Measurements from ENCODE around the gene NPBWR2. TPM values are rescaled to one million over a fixed set of nuclear protein-coding genes. Genes with fewer than 3 reads are reported as not detected.

NPBWR2 gene
- total RNA-seq, 1 experiment from 2014 or later: not detected

DNA sequence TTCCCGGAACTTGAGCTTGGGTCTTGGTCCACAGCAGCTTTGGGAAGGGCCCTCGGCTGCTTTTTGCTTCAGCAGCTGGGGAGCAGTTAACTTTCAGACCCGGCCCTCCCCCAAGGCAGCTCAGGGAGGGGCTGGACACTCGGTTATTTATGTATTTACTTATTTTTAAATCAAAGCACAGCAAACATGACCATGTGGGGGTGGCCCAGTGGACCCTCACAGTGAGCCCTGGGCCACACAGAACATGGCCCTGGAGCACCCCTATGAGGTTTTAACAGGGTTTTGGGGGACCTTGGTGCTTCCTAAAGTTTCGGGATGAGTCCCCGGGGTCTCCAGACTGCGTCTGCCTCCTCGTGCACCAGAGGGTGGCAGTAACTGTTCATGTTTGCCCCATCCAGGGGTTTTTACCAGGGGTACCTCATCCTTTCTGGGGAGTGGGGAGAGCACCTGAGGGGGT is 26.6 kb upstream of the NPBWR2 start:
- ChIA-PET CTCF (interaction anchor here (0.6 kb wide), 1 partner anchor 50 kb away, joined by 3 read pairs; no protein-coding TSS in a partner anchor), POLR2A (no interaction called here)
- peak; percentile 52 for DNase-seq (ENCODE audit: low spot score)

DNA sequence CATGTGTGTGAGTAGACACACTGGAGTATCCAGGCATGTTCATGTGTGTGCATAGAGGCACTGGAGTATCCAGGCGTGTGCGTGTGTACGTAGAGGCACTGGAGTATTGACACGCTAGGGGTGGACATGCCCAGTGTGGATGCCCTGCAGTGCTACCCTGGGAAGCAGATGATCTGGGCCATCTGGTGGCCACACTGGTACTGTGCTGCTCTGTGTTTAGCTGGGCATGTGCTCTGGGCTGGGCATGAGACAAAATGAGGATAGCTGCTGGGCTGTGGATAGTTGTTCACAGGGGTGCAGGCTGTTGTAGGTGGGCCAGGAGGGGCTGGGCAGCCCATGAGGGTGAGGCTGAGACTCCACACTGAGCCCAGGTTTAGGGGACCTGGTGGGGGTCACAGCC is 24.0 kb upstream of the NPBWR2 start:
- POLR2A ChIA-PET: no interaction called here
- TF ChIP-seq, protein P1, sequence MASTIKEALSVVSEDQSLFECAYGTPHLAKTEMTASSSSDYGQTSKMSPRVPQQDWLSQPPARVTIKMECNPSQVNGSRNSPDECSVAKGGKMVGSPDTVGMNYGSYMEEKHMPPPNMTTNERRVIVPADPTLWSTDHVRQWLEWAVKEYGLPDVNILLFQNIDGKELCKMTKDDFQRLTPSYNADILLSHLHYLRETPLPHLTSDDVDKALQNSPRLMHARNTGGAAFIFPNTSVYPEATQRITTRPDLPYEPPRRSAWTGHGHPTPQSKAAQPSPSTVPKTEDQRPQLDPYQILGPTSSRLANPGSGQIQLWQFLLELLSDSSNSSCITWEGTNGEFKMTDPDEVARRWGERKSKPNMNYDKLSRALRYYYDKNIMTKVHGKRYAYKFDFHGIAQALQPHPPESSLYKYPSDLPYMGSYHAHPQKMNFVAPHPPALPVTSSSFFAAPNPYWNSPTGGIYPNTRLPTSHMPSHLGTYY (CRISPR knock-in tag; IDR thresholded peaks at IDR 0.05): no peak
- TF ChIP-seq ZNF121 (CRISPR knock-in tag; IDR thresholded peaks at IDR 0.05): no peak
- no peak for TF ChIP-seq ZNF219 (CRISPR knock-in tag; IDR thresholded peaks at IDR 0.05; ENCODE audit: borderline replicate concordance)
- TF ChIP-seq TCF7 (CRISPR knock-in tag; IDR thresholded peaks at IDR 0.05; ENCODE audit: low read depth): no peak
- TF ChIP-seq GRHL2 (CRISPR knock-in tag; IDR thresholded peaks at IDR 0.05; ENCODE audit: insufficient replicate concordance, severe bottlenecking): no peak
- TF ChIP-seq FOXK1 (CRISPR knock-in tag; IDR thresholded peaks at IDR 0.05): no peak
- TF ChIP-seq, protein P2, sequence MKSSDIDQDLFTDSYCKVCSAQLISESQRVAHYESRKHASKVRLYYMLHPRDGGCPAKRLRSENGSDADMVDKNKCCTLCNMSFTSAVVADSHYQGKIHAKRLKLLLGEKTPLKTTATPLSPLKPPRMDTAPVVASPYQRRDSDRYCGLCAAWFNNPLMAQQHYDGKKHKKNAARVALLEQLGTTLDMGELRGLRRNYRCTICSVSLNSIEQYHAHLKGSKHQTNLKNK (CRISPR knock-in tag; IDR thresholded peaks at IDR 0.05): no peak
- CTCF ChIA-PET: interaction anchor here (0.5 to 1.0 kb wide), 5 partner anchors 10 to 92 kb away, joined by 3 to 5 read pairs (median 4); partner anchors contain the start of gene RGS19
- peak; percentile 47 for ATAC-seq
- Mint-ChIP-seq H3K27me3 (ENCODE audit: low read depth) (0 out of 2 replicates have a peak, but pooled peaks cover 4% of the 10 kb centered on the region), H3K4me1 (peaks cover 2% of the 10 kb centered on the region; the same call in 1 of the 2 replicates), H3K4me3 (no peak overlapping the region), H3K27ac (no peak overlapping the region), H3K36me3 (0 out of 2 replicates have a peak, but pooled peaks cover 3% of the 10 kb centered on the region), H3K9me3 (peaks cover 17% of the 10 kb centered on the region)
- no peak for DNase-seq (ENCODE audit: low spot score)

More for the DNA sequence above, 26.6 kb upstream of the NPBWR2 start:
- H3K4me3 Mint-ChIP-seq: no peak overlapping the region
- H3K27me3 Mint-ChIP-seq (ENCODE audit: low read depth): no peaks in the 10 kb centered on the region
- peaks cover 2% of the 10 kb centered on the region; the same call in 1 of the 2 replicates for H3K4me1 Mint-ChIP-seq
- peak; percentile 79 for ATAC-seq
- TF ChIP-seq SOX15 (CRISPR knock-in tag; IDR thresholded peaks at IDR 0.05) (no peak), RORB (CRISPR knock-in tag; IDR thresholded peaks at IDR 0.05) (no peak), MYBL2 (CRISPR knock-in tag; IDR thresholded peaks at IDR 0.05) (no peak), ELF4 (CRISPR knock-in tag; IDR thresholded peaks at IDR 0.05; ENCODE audit: low read depth) (no peak), RELA (CRISPR knock-in tag; IDR thresholded peaks at IDR 0.05; ENCODE audit: borderline replicate concordance) (no peak)
- TF ChIP-seq, protein P3, sequence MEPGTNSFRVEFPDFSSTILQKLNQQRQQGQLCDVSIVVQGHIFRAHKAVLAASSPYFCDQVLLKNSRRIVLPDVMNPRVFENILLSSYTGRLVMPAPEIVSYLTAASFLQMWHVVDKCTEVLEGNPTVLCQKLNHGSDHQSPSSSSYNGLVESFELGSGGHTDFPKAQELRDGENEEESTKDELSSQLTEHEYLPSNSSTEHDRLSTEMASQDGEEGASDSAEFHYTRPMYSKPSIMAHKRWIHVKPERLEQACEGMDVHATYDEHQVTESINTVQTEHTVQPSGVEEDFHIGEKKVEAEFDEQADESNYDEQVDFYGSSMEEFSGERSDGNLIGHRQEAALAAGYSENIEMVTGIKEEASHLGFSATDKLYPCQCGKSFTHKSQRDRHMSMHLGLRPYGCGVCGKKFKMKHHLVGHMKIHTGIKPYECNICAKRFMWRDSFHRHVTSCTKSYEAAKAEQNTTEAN (CRISPR knock-in tag; IDR thresholded peaks at IDR 0.05): no peak
- TF ChIP-seq, protein P4, sequence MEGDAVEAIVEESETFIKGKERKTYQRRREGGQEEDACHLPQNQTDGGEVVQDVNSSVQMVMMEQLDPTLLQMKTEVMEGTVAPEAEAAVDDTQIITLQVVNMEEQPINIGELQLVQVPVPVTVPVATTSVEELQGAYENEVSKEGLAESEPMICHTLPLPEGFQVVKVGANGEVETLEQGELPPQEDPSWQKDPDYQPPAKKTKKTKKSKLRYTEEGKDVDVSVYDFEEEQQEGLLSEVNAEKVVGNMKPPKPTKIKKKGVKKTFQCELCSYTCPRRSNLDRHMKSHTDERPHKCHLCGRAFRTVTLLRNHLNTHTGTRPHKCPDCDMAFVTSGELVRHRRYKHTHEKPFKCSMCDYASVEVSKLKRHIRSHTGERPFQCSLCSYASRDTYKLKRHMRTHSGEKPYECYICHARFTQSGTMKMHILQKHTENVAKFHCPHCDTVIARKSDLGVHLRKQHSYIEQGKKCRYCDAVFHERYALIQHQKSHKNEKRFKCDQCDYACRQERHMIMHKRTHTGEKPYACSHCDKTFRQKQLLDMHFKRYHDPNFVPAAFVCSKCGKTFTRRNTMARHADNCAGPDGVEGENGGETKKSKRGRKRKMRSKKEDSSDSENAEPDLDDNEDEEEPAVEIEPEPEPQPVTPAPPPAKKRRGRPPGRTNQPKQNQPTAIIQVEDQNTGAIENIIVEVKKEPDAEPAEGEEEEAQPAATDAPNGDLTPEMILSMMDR (IDR thresholded peaks at IDR 0.05): peak; percentile 25; the same call in 1 of the 2 replicates
- TF ChIP-seq, protein P5, sequence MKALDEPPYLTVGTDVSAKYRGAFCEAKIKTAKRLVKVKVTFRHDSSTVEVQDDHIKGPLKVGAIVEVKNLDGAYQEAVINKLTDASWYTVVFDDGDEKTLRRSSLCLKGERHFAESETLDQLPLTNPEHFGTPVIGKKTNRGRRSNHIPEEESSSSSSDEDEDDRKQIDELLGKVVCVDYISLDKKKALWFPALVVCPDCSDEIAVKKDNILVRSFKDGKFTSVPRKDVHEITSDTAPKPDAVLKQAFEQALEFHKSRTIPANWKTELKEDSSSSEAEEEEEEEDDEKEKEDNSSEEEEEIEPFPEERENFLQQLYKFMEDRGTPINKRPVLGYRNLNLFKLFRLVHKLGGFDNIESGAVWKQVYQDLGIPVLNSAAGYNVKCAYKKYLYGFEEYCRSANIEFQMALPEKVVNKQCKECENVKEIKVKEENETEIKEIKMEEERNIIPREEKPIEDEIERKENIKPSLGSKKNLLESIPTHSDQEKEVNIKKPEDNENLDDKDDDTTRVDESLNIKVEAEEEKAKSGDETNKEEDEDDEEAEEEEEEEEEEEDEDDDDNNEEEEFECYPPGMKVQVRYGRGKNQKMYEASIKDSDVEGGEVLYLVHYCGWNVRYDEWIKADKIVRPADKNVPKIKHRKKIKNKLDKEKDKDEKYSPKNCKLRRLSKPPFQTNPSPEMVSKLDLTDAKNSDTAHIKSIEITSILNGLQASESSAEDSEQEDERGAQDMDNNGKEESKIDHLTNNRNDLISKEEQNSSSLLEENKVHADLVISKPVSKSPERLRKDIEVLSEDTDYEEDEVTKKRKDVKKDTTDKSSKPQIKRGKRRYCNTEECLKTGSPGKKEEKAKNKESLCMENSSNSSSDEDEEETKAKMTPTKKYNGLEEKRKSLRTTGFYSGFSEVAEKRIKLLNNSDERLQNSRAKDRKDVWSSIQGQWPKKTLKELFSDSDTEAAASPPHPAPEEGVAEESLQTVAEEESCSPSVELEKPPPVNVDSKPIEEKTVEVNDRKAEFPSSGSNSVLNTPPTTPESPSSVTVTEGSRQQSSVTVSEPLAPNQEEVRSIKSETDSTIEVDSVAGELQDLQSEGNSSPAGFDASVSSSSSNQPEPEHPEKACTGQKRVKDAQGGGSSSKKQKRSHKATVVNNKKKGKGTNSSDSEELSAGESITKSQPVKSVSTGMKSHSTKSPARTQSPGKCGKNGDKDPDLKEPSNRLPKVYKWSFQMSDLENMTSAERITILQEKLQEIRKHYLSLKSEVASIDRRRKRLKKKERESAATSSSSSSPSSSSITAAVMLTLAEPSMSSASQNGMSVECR (CRISPR knock-in tag; IDR thresholded peaks at IDR 0.05; ENCODE audit: borderline replicate concordance): no peak
- no peaks in the 10 kb centered on the region for H3K36me3 Mint-ChIP-seq
- peaks cover 4% of the 10 kb centered on the region; the same call in 1 of the 2 replicates for H3K9me3 Mint-ChIP-seq
- no peak overlapping the region for H3K27ac Mint-ChIP-seq

All from WTC11 (cell line).